Activated CD4-positive, alpha-beta T cell treated with anti-CD3 and anti-CD28 coated beads, Interleukin-2, amount 50 U/mL, for 1 hour (primary cell): ENCODE data around the gene CSAG2.

ENCODE experiments used
- DNase-seq: peaks from one replicate; pipeline ENCODE4 v3.0.0-alpha.2; 2020

CSAG2 gene

DNA sequence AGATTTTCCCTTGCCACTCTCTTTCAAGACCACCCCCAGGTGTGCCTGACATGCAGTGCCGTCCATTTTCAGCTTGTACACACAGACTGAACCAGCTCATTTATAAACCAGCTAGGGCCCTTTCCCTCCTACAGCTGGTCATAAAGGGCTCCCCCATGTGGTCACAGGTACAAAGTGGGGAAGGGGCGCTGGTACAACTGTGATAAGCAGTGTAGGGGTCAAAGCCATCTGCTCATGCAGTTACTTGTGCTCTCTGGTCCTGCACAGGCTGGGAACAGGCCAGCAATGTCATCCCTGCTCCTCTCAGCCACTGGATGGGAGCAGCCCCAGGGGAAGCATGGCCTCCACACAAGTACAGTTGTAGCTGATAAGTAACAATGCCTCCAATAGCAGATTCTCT, 50.8 kb downstream of the CSAG2 start:
- no peak for DNase-seq
